Duodenal mucosa (tissue), 2 donors: ENCODE data around the gene GRID1.

Experiments
- H3K27ac ChIP-seq: one replicate; pipeline ENCODE4 v1.7.0; 2013; ENCODE audit warnings: low read depth, low read length
- H3K27me3 ChIP-seq, 2 donors: one replicate each; pipeline ENCODE4 v1.7.0; 2013; ENCODE audit warnings: low read length in 2 of 2, control low read depth in 1 of 2; ENCODE audit not compliant: insufficient read depth in 2 of 2, control insufficient read depth in 1 of 2
- H3K36me3 ChIP-seq, 2 donors: one replicate each; pipeline ENCODE4 v1.7.0; 2013; ENCODE audit warnings: low read length in 2 of 2, control low read depth in 1 of 2; ENCODE audit not compliant: insufficient read depth in 2 of 2, control insufficient read depth in 1 of 2
- H3K4me1 ChIP-seq, 2 donors: one replicate each; pipeline ENCODE4 v1.7.0; 2013; ENCODE audit warnings: low read length in 2 of 2, control low read depth in 1 of 2; ENCODE audit not compliant: insufficient read depth in 2 of 2, control insufficient read depth in 1 of 2
- H3K4me3 ChIP-seq, 2 donors: one replicate each; pipeline ENCODE4 v1.7.0; 2013; ENCODE audit warnings: low read length in 2 of 2, low read depth in 1 of 2
- H3K9ac ChIP-seq, 2 donors: one replicate each; pipeline ENCODE4 v1.7.0; 2013; ENCODE audit warnings: low read length in 2 of 2, low read depth in 1 of 2
- H3K9me3 ChIP-seq, 2 donors: one replicate each; pipeline ENCODE4 v1.7.0; 2013; ENCODE audit warnings: low read length in 2 of 2, control low read depth in 1 of 2; ENCODE audit not compliant: control insufficient read depth in 1 of 2

GRID1 gene

GRCh38 chr10:86294346-86295265 is 72.0 kb downstream of the GRID1 start:
- Histone ChIP-seq H3K36me3 (no peaks in the 10 kb centered on the region), H3K27me3 (no peaks in the 10 kb centered on the region), H3K4me1 (no peaks in the 10 kb centered on the region), H3K4me3 (no peak overlapping the region), H3K9ac (no peak overlapping the region), H3K9me3 (no peaks in the 10 kb centered on the region), H3K27ac (no peak overlapping the region)

- Histone ChIP-seq H3K9me3 (no peaks in the 10 kb centered on the region), H3K36me3 (no peaks in the 10 kb centered on the region), H3K4me1 (no peaks in the 10 kb centered on the region), H3K4me3 (no peak overlapping the region), H3K27me3 (no peaks in the 10 kb centered on the region), H3K9ac (no peak overlapping the region), H3K27ac (no peak overlapping the region)
These were observed 73.2 kb downstream of the GRID1 start for GRCh38 chr10:86293396-86293791.

GRCh38 chr10:86292462-86293395 is 73.9 kb downstream of the GRID1 start:
- Histone ChIP-seq H3K9ac (no peak overlapping the region), H3K27me3 (no peaks in the 10 kb centered on the region), H3K27ac (no peak overlapping the region), H3K4me1 (no peaks in the 10 kb centered on the region), H3K9me3 (no peaks in the 10 kb centered on the region), H3K4me3 (no peak overlapping the region), H3K36me3 (no peaks in the 10 kb centered on the region)

GRCh38 chr10:86291616-86292340 is 74.8 kb downstream of the GRID1 start:
- Histone ChIP-seq H3K4me3 (no peak overlapping the region), H3K9ac (no peak overlapping the region), H3K27me3 (no peaks in the 10 kb centered on the region), H3K9me3 (no peaks in the 10 kb centered on the region), H3K36me3 (no peaks in the 10 kb centered on the region), H3K4me1 (no peaks in the 10 kb centered on the region), H3K27ac (no peak overlapping the region)

GRCh38 chr10:86290933-86291615 is 75.5 kb downstream of the GRID1 start:
- Histone ChIP-seq H3K27ac (no peak overlapping the region), H3K4me3 (no peak overlapping the region), H3K4me1 (no peaks in the 10 kb centered on the region), H3K9ac (no peak overlapping the region), H3K27me3 (no peaks in the 10 kb centered on the region), H3K36me3 (no peaks in the 10 kb centered on the region), H3K9me3 (no peaks in the 10 kb centered on the region)

GRCh38 chr10:86289577-86289868 is 77.1 kb downstream of the GRID1 start:
- no peaks in the 10 kb centered on the region for H3K4me1 ChIP-seq
- no peak overlapping the region for H3K4me3 ChIP-seq
- H3K9ac ChIP-seq: no peak overlapping the region
- H3K27me3 ChIP-seq: no peaks in the 10 kb centered on the region
- H3K36me3 ChIP-seq: no peaks in the 10 kb centered on the region
- H3K27ac ChIP-seq: no peak overlapping the region
- no peaks in the 10 kb centered on the region for H3K9me3 ChIP-seq

GRCh38 chr10:86288695-86289576 is 77.7 kb downstream of the GRID1 start:
- Histone ChIP-seq H3K9ac (no peak overlapping the region), H3K9me3 (no peaks in the 10 kb centered on the region), H3K4me3 (no peak overlapping the region), H3K27me3 (no peaks in the 10 kb centered on the region), H3K36me3 (no peaks in the 10 kb centered on the region), H3K4me1 (no peaks in the 10 kb centered on the region), H3K27ac (no peak overlapping the region)

GRCh38 chr10:86287966-86288579 is 78.5 kb downstream of the GRID1 start:
- Histone ChIP-seq H3K4me1 (no peaks in the 10 kb centered on the region), H3K9ac (no peak overlapping the region), H3K4me3 (no peak overlapping the region)

More at GRCh38 chr10:86287966-86288579, 78.5 kb downstream of the GRID1 start:
- H3K27me3 ChIP-seq: no peaks in the 10 kb centered on the region
- H3K36me3 ChIP-seq: no peaks in the 10 kb centered on the region
- no peaks in the 10 kb centered on the region for H3K9me3 ChIP-seq
- H3K27ac ChIP-seq: no peak overlapping the region
